ENCODE data around the gene OR4C6. TPM values are rescaled to one million over a fixed set of nuclear protein-coding genes. Genes with fewer than 3 reads are reported as not detected.

The OR4C6 gene
- total RNA-seq, 1 donor from 2014 or later, result not detected

DNA sequence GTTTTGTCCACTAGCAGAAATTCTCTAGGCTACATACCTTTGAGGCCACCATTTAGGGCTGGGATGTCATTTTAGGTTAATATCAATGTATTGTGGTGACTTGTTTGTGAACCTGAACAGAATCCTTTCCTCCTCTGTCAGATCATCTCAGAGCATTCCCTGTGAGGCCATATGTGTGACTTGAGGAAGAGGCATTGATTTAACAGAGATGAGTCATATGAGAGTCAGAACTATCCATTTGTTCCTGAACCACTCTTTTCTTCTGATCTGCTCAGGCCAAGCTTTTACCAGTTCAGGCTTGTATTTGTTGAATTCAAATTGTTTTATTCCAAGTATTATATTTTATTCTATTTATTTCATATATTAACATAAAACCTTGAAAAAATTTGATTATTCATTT is 6.9 kb upstream of the OR4C6 start:
- H3K4me1 ChIP-seq, result no peaks in the 10 kb centered on the region
- H3K36me3 ChIP-seq, result no peaks in the 10 kb centered on the region
- intact Hi-C loops (cut with DNase I), result no loop called here
- H3K27ac ChIP-seq, result no peak overlapping the region
- no peak for DNase-seq (ENCODE audit: extremely low spot score in 2 of 2)
- no peaks in the 10 kb centered on the region for H3K9me3 ChIP-seq
- TF ChIP-seq CTCF (IDR thresholded peaks at IDR 0.05) (no peak), POLR2AphosphoS5 (IDR thresholded peaks at IDR 0.05; ENCODE audit: insufficient read depth in 1 of 2, low read depth in 1 of 2) (no peak), POLR2A (IDR thresholded peaks at IDR 0.05) (no peak)
- H3K4me3 ChIP-seq, result no peak overlapping the region
- no peaks in the 10 kb centered on the region for H3K27me3 ChIP-seq

GRCh38 chr11:55658031-55658573 is 3.9 kb upstream of the OR4C6 start:
- no peaks in the 10 kb centered on the region for H3K4me1 ChIP-seq
- no peak overlapping the region for H3K27ac ChIP-seq
- no peaks in the 10 kb centered on the region for H3K27me3 ChIP-seq
- H3K4me3 ChIP-seq, result no peak overlapping the region
- no peaks in the 10 kb centered on the region for H3K36me3 ChIP-seq
- intact Hi-C loops (cut with DNase I), result no loop called here
- no peaks in the 10 kb centered on the region for H3K9me3 ChIP-seq
- TF ChIP-seq POLR2AphosphoS5 (IDR thresholded peaks at IDR 0.05; ENCODE audit: insufficient read depth in 1 of 2, low read depth in 1 of 2), result no peak
- TF ChIP-seq CTCF (IDR thresholded peaks at IDR 0.05), result no peak
- TF ChIP-seq POLR2A (IDR thresholded peaks at IDR 0.05), result no peak
- DNase-seq (ENCODE audit: extremely low spot score in 2 of 2), result no peak

DNA sequence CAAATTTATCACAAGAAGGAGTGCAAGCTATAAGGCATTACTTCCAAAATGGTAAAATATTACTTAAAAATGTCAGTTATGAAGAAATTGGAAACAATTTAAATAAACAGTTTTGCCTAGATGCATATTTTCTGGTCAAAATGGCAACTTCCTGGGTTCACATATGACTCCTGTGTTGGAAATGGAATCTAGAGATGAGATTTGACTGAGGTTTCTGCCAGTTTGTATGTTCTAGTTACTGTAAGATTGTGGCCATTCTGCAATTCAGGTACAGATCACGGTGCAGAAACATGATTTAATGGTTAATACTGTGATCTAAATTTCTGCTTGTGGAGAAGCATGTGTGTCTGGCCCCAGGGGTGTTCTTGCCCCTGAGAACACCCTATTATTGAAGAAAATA is 3.4 kb upstream of the OR4C6 start:
- no peaks in the 10 kb centered on the region for H3K27me3 ChIP-seq
- intact Hi-C loops (cut with DNase I), result no loop called here
- H3K27ac ChIP-seq, result no peak overlapping the region
- no peaks in the 10 kb centered on the region for H3K9me3 ChIP-seq
- no peaks in the 10 kb centered on the region for H3K36me3 ChIP-seq
- no peak overlapping the region for H3K4me3 ChIP-seq
- H3K4me1 ChIP-seq, result no peaks in the 10 kb centered on the region
- no peak for DNase-seq (ENCODE audit: extremely low spot score in 2 of 2)
- no peak for TF ChIP-seq CTCF (IDR thresholded peaks at IDR 0.05)
- no peak for TF ChIP-seq POLR2A (IDR thresholded peaks at IDR 0.05)
- TF ChIP-seq POLR2AphosphoS5 (IDR thresholded peaks at IDR 0.05; ENCODE audit: insufficient read depth in 1 of 2, low read depth in 1 of 2), result no peak

GRCh38 chr11:55669376-55669775 is 7.4 kb downstream of the OR4C6 start:
- intact Hi-C loops (cut with DNase I), result no loop called here
- no peak for TF ChIP-seq POLR2AphosphoS5 (IDR thresholded peaks at IDR 0.05; ENCODE audit: insufficient read depth in 1 of 2, low read depth in 1 of 2)
- no peak for TF ChIP-seq POLR2A (IDR thresholded peaks at IDR 0.05)
- DNase-seq (ENCODE audit: extremely low spot score in 2 of 2), result no peak
- H3K9me3 ChIP-seq, result no peaks in the 10 kb centered on the region
- H3K36me3 ChIP-seq, result no peaks in the 10 kb centered on the region
- H3K4me1 ChIP-seq, result no peaks in the 10 kb centered on the region
- no peaks in the 10 kb centered on the region for H3K27me3 ChIP-seq
- no peak overlapping the region for H3K4me3 ChIP-seq
- H3K27ac ChIP-seq, result no peak overlapping the region

GRCh38 chr11:55673860-55674259 is 11.9 kb downstream of the OR4C6 start:
- Histone ChIP-seq H3K4me1 (no peaks in the 10 kb centered on the region), H3K9me3 (no peaks in the 10 kb centered on the region), H3K27ac (no peak overlapping the region), H3K27me3 (no peaks in the 10 kb centered on the region), H3K36me3 (no peaks in the 10 kb centered on the region), H3K4me3 (no peak overlapping the region)
- TF ChIP-seq POLR2AphosphoS5 (IDR thresholded peaks at IDR 0.05; ENCODE audit: insufficient read depth in 1 of 2, low read depth in 1 of 2) (no peak), CTCF (IDR thresholded peaks at IDR 0.05) (no peak), POLR2A (IDR thresholded peaks at IDR 0.05) (no peak)
- intact Hi-C loops (cut with DNase I), result no loop called here
- no peak for DNase-seq (ENCODE audit: extremely low spot score in 2 of 2)

All from vagina (tissue), 2 donors.